Left forelimb (tissue), 1 donor: ENCODE results near the gene DNAJC27.

ENCODE experiments used
- DNase-seq: peaks from one replicate; pipeline ENCODE4 v3.0.0-alpha.2; 2018; ENCODE audit warnings: low spot score

DNAJC27 gene

GRCh38 chr2:24970483-24971285, 1.1 kb downstream of the DNAJC27 start:
- DNase-seq = no peak

DNA sequence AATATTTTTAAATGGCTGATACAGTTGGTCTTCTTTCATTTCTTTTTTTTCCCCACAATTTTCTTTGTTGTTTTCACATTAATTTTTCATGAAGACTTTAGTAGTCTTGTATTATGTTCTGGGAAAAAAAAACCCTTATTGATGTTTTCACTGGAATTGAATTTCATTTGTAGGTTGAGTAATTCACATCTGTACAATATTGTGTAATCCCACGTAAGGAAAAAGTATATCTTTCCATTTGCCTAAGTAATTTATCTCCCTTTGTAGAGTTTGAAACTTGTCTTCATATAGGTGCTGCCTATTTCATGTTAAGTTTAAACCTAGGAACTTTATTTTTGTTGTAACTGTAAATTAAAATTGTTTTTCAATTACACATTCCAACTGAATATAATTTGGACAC, 2.0 kb downstream of the DNAJC27 start:
- DNase-seq = no peak

- no peak for DNase-seq
These were observed 9.9 kb downstream of the DNAJC27 start for GRCh38 chr2:24961903-24962302.

DNA sequence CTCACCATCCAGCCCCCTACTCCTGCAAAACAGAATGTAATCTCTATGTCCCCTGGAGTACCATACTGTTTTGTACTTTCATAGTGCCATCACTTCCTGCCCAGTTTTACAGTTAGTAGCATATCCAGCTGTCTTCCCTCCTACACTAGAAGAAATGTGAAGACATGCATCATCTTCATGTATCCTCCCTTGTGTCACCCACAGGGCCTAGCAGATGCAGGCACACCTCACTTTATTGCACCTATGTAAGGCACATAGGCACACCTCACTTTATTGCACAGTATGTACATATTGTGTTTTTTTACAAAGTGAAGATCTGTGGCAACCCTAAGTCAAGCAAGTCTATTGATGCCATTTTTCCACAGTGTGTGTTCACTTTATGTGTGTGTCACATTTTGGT, 12.0 kb downstream of the DNAJC27 start:
- DNase-seq = no peak

DNA sequence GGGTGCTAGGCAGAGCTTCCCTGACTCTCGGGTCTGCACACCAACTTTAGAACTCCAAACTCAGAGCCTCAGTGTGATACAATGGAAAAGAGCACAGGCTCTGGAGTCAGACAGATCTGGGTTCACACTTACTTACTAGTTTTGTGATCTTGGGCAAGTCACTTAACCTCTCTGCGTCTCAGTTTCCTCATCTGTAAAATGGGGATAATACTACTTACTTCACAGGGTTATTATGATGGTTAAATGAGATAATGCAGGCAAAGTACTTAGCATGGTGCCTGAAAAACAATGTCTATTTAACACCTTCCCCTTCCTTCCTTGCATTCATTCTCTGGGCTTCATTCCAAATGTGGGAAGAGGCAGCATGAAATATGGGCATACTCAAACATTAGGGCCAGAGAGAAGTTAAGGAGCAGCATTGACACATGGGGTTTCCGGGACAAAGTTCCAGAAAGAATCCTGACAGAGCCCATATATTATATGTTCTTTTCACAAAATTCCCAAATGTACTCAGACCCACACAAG, 13.3 kb downstream of the DNAJC27 start:
- no peak for DNase-seq

DNA sequence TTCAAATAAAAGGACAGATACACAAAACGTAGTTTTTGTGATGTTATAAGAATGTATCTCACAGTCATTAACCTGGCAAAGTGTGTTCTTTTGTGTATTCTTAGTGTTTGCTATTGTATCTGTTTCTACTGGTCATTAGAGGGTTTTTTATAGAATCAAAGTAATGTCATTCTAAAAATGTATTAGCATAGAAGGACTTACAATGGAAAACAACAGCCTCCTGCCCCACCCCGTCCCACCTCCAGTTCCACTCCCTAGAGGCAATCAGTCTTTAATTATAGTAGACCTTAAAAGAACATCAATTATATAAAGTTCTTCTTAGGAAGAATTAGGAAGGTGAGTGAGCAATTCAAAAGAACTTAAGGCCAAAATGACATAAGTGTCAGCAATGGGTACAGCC, 13.8 kb downstream of the DNAJC27 start:
- DNase-seq = no peak

DNA sequence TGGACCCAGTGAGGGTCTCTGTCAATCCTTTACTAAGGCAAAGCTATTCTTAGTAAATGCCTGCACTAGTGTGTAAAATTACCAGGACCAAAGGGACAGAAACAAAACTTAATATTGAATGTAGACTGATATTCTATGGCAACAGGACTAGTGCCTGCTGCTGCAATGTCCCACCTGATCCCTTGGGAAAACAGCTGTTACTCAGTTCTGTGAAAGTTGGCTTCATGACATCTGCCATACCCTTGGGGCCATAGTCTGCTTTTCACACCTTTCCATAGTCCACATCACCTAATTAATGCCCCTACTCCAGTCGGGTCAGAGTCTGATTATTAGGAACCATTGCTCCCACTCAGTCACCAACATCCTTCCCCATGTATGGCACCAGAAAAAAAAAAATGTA, 14.5 kb downstream of the DNAJC27 start:
- no peak for DNase-seq

DNA sequence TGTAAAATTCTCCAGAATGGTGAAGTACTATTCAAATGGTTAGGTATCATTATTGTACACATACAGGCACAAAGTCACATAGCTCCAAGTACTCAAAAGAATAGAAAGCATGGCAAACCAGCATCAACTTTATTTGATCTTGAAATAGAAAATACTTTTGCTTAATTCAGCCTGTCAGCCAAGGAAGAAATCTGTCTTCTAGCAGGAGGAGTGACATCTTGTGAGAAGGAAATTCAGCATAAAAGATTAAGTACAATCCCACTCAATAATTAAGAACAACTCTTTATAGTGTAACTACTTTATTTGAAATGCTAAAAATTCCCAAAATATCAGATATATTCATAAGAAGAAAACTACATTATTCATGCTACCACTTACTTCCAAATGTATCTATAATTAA, 15.8 kb downstream of the DNAJC27 start:
- no peak for DNase-seq

DNA sequence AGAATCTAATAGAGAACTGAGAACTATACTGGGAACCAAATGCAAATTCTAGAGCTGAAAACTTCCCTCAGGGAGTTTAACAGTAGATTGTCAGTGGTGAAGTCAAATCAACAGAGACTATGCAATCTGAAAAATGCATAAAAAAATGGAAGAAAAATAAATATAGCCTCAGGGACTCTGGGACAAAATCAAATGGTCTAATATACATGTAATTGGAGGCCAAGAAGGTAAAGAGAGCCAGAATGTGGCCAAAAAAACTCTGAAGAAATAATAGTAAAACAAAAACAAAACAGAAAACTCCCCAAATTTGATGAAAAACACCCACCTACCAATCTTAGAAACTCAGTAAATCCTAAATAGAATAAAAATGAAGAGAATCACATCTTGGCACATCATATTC, 16.5 kb downstream of the DNAJC27 start:
- DNase-seq = no peak

DNA sequence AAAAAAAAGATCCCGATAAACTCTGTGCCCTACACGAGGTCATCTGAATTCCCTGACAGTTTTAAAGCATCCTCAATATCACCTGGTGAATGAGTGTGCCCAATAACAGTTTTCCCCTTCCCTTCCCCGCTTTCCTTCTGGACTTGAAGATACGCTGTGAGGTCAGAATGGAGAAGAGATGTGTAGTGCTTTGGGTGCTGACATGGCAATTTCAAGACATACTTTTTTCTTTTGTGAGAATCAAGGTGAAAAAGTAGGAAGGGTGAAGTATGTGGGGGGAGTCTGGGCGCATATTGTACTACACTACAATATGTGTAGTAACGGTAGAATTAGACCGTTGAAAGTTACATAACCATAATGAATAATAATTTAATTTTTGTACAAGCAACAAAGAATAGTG, 21.7 kb downstream of the DNAJC27 start:
- no peak for DNase-seq

DNA sequence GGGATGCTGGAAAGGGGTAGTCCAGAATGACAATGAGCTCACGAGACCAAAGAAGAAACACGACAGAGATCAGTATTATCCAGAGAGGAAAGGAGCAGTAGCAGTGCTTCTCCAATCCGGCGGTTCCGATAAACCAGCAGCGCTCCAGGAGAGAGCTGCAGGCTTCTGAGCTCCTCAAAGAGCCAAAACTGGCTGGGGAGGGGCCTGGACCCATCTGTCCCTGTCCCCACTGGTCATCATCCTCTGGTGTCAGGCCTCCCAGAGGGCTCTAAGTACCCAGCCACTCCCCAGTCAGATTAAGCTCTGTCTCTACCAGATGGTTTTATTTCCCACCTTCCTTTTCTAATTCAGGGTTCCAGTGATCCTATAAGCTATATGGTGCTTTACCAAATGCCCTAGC, 23.2 kb downstream of the DNAJC27 start:
- DNase-seq = no peak

GRCh38 chr2:24947561-24948157, 24.1 kb downstream of the DNAJC27 start:
- DNase-seq = no peak

GRCh38 chr2:24945907-24946306, 25.8 kb downstream of the DNAJC27 start:
- no peak for DNase-seq

DNA sequence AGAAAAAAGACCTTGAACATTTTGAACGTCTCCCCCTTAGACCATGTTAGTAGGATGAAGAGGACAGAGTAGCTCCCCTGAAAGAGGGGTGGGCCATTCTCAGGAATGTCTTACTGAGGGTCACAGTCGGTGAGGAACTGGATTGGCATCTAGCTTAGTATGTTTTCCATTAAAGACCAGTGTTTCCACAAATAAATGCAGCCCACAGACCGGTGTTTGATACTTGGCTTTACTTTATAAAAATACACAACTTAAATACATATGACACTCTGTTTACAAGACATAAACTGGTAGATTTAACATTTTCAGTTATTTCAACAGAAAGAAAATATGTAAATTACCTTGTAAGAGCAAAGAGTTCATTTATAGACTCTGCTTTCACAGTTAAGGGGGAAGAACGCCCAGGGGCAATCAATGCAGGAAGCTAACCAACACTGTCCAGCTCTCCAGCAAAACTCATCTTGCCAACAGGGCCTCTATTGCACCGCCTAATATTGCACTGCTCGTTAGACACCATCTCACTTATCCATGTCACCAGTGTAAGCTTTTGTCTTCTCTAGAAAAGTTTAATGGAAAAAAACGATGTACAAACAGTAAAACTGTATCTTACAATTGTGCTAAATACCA, 28.2 kb downstream of the DNAJC27 start:
- no peak for DNase-seq

GRCh38 chr2:24939353-24939752, 32.4 kb downstream of the DNAJC27 start:
- DNase-seq = no peak

DNA sequence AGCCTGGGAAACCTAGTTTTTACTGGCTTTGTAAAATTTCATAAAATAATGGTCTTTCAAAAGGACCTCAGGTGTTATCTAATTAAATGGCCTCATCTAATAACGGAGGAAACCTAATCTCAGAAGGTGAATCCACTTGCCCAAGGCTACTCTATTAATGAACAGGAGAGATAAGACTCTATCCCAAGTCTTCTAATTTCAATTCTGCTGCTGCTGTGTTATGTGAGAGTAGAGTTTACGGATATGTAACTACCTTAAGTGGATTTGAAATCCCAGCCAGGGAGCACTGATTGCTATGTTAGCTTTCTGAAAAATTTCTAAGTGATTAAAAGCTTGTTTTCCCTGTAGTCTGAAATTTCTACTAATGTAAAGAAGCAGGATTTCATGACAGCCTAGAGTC, 34.5 kb downstream of the DNAJC27 start:
- no peak for DNase-seq

- DNase-seq = no peak
These were observed 36.6 kb downstream of the DNAJC27 start for GRCh38 chr2:24935145-24935544.

DNA sequence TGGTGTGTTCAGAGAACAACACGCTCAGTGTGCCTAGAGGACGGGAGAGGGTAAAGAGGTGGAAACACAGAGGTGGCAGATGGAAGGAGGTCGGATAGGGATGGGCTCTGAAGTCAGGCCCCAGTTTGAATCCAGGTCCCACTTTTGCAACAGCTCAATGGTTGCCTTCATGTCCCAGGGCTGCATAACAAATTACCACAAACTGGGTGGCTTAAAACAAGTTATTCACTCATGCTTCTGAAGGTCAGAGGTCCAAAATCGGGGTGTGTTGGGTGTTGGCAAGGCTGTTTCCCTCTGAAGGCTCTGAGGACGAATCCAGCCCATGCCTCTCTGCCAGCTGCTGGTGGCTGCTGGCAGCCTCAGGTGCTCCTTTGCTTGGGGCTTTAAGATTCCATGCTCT, 39.0 kb downstream of the DNAJC27 start:
- DNase-seq = no peak

- DNase-seq = no peak
These were observed 41.0 kb downstream of the DNAJC27 start for GRCh38 chr2:24930768-24931167.

- no peak for DNase-seq
These were observed 42.5 kb downstream of the DNAJC27 start for GRCh38 chr2:24929230-24929629.

DNA sequence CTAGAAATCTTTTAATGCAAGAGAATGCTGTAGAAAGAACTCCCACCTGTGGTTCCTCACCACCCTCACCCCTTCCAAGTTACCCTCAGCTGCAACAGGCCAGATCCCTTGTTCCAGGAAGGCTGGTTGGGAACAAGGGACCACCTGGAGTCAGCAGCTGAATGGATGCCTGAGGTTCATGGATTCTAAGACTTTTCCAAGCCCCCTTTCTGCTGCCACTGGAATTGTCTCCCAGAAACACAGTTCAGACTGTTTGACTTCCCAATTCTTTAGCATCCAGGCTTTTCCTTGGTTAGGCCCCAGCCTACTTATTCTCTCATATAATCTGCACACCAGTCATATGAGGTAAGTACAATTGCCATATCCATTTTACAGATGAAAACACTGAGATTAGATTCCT, 43.7 kb downstream of the DNAJC27 start:
- DNase-seq = no peak

GRCh38 chr2:24926602-24927252, 45.0 kb downstream of the DNAJC27 start:
- no peak for DNase-seq

- DNase-seq = no peak
These were observed 45.5 kb downstream of the DNAJC27 start for GRCh38 chr2:24926220-24926601.
